ENCODE measurements around the gene USP26. TPM values are rescaled to one million over a fixed set of nuclear protein-coding genes. Genes with fewer than 3 reads are reported as not detected.

The USP26 gene
- total and polyA plus RNA-seq, 12 donors = not detected

Other genes with a start within 250 kb of the USP26 start
- 1 to 10 TPM in 6 of 9 donors, under 1 TPM in 3; 0.32 to 6.0 (median 1.3) TPM for gene HS6ST2, start 138.5 kb downstream of the USP26 start, total RNA-seq
- gene HS6ST2, start 138.5 kb downstream of the USP26 start, polyA plus RNA-seq = 1 to 10 TPM in 1 of 3 donors, under 1 TPM in 2; 0.24 to 2.4 (median 0.40) TPM
- gene TFDP3, start 121.2 kb upstream of the USP26 start, total RNA-seq = not detected
- not detected for gene TFDP3, start 121.2 kb upstream of the USP26 start, polyA plus RNA-seq